Measurements from ENCODE around the gene ABCC12. TPM values are rescaled to one million over a fixed set of nuclear protein-coding genes. Genes with fewer than 3 reads are reported as not detected.

ABCC12 gene
- total and polyA plus RNA-seq, 10 of the 15 experiments (the other 5 are each of a cell fraction or from before 2014, with no cell fraction given) = 0.02 to 0.03 (median 0.03) TPM; not detected in 6

DNA sequence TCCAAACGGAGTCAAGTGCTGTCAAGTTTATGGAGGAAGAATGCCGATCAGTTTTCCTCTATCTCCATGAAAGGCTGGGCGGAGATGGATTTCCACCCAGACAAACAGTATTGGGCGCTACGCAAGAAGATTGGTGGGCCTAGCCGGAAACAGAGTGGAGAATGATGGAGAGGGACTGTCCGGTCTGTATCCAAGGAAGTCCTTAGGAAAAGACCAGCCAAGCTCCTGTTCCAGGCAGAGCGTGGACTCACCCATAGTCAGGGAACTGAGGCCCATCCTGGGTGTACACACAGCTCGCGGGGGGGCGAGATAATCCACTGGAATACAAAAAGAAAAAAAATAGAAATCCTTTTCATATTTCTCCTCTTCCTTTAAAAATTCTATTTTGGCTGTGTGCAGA lies 1.5 kb upstream of the ABCC12 start:
- Histone ChIP-seq H3K79me2 (ENCODE audit: control insufficient read depth, insufficient read depth, low read length) (no peaks in the 10 kb centered on the region), H3K4me2 (ENCODE audit: control insufficient read depth, insufficient read depth) (no peak overlapping the region), H2AFZ (ENCODE audit: control insufficient read depth, low read depth, low read length) (no peak overlapping the region), H3K9ac (ENCODE audit: control insufficient read depth, insufficient read depth, low read length) (no peak overlapping the region), H3K27me3 (replicated peaks in 1 of 2; ENCODE audit: control insufficient read depth in 2 of 2, insufficient read depth in 2 of 2, low read length in 1 of 2) (no peaks in the 10 kb centered on the region; a peak in 1 of 4 replicates), H3K27ac (ENCODE audit: control insufficient read depth, insufficient read depth) (no peak overlapping the region), H4K20me1 (ENCODE audit: control insufficient read depth, insufficient read depth) (no peaks in the 10 kb centered on the region), H3K36me3 (ENCODE audit: control insufficient read depth in 2 of 2, insufficient read depth in 2 of 2, low read length in 1 of 2) (no peaks in the 10 kb centered on the region), H3K9me3 (replicated peaks; ENCODE audit: control insufficient read depth, insufficient read depth, low read length) (no peaks in the 10 kb centered on the region), H3K4me3 (no peak overlapping the region), H3K4me1 (ENCODE audit: control insufficient read depth, insufficient read depth, low read length) (peaks cover 4% of the 10 kb centered on the region; the same call in 1 of the 2 replicates)
- WGBS (ENCODE audit: insufficient coverage, insufficient replicate concordance, low lambda C conversion rate, missing lambda C conversion rate) = 73% methylated on average over 11 of the region's 11 CpGs
- TF ChIP-seq, protein P1, sequence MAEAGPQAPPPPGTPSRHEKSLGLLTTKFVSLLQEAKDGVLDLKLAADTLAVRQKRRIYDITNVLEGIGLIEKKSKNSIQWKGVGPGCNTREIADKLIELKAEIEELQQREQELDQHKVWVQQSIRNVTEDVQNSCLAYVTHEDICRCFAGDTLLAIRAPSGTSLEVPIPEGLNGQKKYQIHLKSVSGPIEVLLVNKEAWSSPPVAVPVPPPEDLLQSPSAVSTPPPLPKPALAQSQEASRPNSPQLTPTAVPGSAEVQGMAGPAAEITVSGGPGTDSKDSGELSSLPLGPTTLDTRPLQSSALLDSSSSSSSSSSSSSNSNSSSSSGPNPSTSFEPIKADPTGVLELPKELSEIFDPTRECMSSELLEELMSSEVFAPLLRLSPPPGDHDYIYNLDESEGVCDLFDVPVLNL (IDR thresholded peaks at IDR 0.05; ENCODE audit: low read depth, low read length) = no peak
- no peak for TF ChIP-seq JUNB (IDR thresholded peaks at IDR 0.05)
- TF ChIP-seq SPI1 (IDR thresholded peaks at IDR 0.05; ENCODE audit: borderline replicate concordance, insufficient read depth, low read depth, low read length) = no peak
- no peak for TF ChIP-seq STAT3 (IDR thresholded peaks at IDR 0.05; ENCODE audit: low read depth, low read length)
- TF ChIP-seq ZNF24 (IDR thresholded peaks at IDR 0.05) = no peak
- TF ChIP-seq, protein P2, sequence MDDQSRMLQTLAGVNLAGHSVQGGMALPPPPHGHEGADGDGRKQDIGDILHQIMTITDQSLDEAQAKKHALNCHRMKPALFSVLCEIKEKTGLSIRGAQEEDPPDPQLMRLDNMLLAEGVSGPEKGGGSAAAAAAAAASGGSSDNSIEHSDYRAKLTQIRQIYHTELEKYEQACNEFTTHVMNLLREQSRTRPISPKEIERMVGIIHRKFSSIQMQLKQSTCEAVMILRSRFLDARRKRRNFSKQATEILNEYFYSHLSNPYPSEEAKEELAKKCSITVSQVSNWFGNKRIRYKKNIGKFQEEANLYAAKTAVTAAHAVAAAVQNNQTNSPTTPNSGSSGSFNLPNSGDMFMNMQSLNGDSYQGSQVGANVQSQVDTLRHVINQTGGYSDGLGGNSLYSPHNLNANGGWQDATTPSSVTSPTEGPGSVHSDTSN (IDR thresholded peaks at IDR 0.05; ENCODE audit: insufficient replicate concordance, low read depth, low read length) = no peak
- TF ChIP-seq, protein P3, sequence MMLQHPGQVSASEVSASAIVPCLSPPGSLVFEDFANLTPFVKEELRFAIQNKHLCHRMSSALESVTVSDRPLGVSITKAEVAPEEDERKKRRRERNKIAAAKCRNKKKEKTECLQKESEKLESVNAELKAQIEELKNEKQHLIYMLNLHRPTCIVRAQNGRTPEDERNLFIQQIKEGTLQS (IDR thresholded peaks at IDR 0.05; ENCODE audit: borderline replicate concordance, extremely low read depth, low read depth, low read length) = no peak
- in situ Hi-C loops (cut with MboI) (no loop called here), intact Hi-C loops (cut with micrococcal nuclease; ENCODE audit: unreplicated experiment) (loop anchor here (2.0 to 5.0 kb wide), 6 partner anchors 100 to 1120 kb away; no protein-coding TSS in a partner anchor)
- RAD21 ChIA-PET (ENCODE audit: unreplicated experiment) = interaction anchor here (0.5 to 2.5 kb wide), 9 partner anchors 43 to 1120 kb away, joined by 3 to 20 read pairs (median 4); partner anchors contain the start of gene NETO2
- SMC1A ChIA-PET (ENCODE audit: uncharacterized antibody, unreplicated experiment) = interaction anchor here (1.0 to 2.7 kb wide), 9 partner anchors 35 to 1138 kb away, joined by 3 to 8 read pairs (median 5); no protein-coding TSS in a partner anchor
- ATAC-seq (no peak), DNase-seq (ENCODE audit: low read depth, low spot score) (no peak), FAIRE-seq (no peak)
- CTCF ChIA-PET = interaction anchor here (0.8 to 4.9 kb wide), 23 partner anchors 9 to 1210 kb away, joined by 3 to 26 read pairs (median 4); partner anchors contain the start of gene NETO2
- no TSS peak for BruUV-seq (replicated peaks)
- POLR2A ChIA-PET = no interaction called here

Measured in GM12878 (cell line).